Measurements from ENCODE around the gene PAK5.

PAK5 gene

DNA sequence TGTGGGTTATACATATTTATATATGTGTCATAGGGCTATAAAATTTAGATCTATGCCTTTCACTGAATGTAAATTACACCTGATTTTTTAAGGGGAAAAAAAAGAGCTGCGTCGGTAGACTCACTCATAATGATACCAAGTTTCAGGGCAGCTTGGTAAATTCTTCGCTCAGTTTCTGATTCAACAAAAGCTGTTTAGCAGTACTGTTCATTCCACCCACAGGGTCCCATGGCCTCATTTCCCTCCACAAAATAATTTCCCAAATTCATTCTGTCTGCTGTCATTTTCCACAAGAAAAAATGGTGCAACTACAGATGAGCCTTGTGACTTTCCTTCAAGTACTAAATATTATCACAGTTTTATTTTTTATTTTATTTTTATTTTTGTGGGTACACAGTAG is 63.7 kb downstream of the PAK5 start:
- DNase-seq = no peak

DNA sequence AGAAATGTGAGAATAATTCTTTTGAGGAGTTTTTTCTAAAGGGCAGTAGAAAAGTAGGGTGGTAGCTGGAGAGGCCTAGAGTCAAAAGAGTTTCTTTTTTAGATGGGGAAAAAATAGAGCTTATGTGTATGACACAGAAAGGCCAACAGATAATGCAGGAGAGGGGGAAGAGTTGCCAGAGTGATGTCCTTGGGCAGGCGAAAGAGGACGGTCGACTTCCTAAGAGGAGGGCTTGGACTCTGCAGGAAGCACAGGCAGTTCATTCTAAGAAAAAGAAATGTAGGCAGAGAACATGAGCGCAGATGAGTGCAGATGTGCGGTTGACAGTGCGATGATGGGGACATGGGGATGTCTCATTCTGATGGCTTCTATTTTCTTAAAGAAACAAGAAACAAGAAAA is 68.9 kb downstream of the PAK5 start:
- no peak for DNase-seq

DNA sequence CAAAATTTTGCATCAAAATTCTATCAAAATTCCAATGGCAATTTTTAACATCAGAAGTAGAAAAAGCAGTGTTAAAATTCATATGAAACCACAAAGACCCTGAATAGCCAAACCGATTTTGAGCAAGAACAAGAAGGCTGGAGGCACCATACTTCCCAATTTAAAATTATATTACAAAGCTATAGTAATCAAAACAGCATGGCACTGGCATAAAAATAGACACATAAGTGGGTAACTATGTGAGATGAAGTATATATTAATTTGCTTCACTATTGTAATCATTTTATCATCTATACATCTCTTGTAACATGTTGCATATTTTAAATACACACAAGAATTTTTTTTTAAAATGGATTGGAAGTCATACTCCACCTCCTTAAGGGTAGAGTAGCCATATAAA is 77.4 kb downstream of the PAK5 start:
- no peak for DNase-seq

DNA sequence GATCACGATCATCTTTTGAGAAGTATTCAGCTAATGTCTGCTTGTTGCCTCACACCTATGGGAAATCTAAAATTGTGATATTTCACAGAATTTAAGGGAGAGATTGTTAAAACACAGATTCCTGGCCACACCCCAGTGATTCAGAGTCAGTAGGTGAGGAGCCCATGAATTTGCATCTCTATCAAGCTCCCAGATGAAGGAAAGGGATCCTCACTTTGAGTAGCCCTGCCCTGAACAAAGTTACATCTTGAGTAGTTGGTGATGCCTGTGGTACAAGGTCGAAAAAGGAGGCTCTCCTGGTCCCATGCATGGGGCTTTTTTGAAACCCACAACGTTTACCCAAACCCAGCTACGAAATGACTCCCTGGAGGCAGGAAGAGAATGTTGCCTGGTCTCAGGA is 79.5 kb downstream of the PAK5 start:
- no peak for DNase-seq

DNA sequence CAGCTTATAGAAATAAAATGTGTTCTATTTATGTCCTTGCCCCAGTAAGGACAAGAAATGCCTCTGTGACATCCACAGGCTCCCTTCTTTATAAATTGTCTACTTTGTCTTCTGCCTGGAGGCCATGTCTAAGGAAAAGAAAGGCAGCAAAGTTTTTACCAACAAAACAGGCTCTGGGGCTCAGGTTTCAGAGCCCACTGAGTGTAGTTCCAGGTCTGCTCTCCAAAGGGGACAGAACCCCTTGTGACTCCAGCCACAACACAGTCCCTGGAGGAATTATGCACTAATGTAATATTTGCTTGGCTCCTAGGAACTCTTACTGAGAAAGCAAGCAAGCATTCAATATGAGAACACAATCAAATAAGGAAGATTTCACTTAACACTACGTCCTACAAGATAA is 80.1 kb downstream of the PAK5 start:
- DNase-seq = no peak

DNA sequence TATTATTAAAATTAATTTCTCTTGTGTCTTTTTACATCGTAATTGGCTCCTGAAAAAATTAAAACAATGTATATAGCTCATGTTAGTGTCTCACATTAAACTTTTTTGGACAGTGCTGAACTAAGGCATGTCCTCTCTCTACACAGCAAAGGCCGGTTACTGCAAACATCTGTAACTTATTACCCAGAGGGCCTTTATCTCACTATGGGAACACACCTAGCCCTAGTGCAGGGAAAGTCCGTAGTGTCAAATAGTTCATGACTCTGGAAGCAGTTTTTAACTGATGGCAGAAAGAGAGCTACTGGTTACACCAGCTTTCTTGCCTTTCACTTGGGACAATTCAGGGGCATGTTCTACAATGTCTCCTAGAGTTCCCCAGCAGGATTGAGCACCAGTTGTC is 82.2 kb downstream of the PAK5 start:
- DNase-seq = no peak

DNA sequence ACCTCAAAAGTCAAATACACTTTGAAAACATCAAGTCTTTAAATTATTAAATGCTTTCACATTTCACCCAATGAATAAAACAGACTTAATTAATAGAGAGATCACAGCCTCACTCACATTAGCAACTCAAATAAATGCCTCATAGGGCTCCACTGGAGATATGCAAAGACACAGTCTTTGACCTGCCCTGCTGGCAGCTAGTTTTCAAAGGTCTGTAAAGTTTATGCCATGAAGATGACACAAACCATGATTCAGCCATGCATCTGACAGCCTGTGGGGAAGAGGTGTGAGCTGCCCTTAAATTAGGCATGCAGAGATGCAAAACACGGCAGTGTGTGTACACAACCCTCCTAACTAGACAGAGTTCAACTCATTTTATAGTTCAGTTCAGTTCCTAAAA is 83.6 kb downstream of the PAK5 start:
- DNase-seq = no peak

DNA sequence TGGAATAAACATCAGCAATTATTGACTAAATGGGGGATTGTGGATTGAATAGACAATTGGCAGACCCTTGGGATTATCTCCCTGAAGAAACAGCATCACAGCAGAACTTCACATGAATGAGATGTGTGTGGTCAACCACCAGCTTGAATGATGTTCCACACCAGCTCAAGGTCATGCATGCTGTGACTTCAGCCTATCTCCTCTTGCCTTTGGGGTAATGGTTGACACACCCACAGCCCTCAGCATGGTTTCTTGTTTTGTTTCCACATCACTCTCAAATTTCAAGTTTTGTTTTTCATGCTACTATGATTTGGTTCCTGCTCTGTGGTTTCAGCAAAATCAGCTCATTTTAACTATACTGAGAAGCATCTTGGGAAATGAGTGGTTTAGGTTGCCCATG is 94.3 kb downstream of the PAK5 start:
- DNase-seq = no peak

DNA sequence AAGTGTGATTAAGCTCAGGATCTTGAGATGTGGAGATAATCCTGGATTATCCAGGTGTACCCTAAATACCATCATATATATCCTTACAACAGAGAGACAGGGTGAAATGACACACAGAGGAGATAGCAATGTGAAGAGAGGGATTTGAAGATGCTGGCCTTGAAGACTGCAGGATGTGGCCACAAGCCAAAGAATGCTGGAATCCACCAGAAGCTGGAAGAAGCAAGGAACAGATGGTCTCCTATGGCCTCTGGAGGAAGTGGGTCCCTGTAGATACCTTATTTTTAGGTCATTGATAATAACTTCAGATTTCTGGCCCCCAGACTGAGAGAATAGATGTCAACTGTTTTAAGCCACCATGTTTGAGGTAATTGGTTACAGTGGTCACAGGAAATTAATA is 95.0 kb downstream of the PAK5 start:
- DNase-seq = no peak

DNA sequence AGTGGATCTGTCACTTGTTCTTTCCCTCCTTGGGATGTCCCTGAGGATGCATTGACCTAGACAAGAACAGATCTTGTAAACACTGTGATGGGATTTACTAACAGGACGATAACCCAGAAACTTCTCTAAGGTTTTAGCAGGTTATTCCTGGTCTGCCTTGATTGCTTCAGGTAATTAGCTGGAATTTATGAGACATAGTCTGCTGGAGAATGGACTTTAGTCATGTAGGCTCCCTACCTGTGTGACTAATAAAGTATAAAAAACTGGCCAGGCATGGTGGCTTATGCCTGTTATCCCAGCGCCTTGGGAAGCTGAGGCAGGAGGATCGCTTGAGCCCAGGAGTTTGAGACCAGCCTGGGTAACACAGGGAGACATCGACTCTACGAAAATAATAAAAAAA is 96.1 kb downstream of the PAK5 start:
- DNase-seq = no peak

DNA sequence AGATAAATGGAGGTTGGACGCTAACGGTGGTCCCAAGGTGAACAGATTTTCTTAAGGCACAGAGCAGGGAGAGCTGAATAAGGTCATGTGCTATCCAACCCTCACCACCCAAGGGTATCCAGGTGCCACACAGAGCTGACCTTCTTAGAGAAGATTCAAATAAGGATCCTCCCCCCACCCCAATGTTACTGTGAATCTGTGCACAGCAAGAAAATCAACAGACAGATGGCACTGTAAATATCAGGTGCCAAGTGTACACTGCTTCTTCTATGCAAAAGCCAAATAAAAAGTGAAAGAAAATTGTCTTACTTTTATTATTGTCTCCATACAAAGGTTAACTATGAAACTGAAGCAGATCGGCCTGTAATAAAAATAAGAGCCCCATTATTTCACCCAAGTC is 96.9 kb downstream of the PAK5 start:
- DNase-seq = no peak

DNA sequence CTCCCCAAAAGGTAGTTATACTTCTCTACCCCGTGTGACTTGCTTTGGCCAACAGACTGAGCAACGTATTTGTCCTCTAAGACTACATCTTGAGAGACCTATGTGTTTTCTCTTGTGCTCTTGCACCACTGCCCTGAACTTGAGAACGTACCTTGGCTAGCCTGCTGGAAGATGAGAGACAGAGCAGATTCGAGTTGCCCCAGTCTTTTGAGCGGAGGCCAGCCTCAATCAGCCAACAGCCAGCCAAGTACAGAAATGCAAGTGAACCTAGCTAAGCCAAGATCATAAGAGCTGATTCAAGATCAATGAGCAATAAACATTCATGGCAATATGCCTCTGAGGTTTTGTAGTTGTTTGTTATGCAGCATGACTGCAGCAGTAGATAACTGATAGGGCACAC is 98.4 kb downstream of the PAK5 start:
- DNase-seq = no peak

DNA sequence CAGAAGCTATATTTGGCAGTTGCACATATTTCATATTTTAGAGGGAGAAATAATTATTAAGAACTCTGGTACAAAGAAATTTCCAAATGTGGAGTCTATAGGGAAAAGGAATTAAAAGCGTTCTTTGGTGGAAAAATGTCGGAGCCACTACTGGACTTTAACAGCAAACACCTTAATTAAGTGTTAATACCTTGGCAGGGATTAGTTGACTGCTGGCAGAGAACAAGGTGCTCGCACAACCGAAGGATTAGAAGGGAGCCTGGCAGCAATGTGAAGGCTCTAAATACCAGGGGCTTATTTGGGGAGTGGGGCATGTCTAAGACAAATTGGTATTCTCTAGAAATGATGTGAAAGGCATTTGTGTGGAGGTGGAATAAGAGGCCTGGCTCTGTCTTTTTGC is 98.9 kb downstream of the PAK5 start:
- DNase-seq = no peak

DNA sequence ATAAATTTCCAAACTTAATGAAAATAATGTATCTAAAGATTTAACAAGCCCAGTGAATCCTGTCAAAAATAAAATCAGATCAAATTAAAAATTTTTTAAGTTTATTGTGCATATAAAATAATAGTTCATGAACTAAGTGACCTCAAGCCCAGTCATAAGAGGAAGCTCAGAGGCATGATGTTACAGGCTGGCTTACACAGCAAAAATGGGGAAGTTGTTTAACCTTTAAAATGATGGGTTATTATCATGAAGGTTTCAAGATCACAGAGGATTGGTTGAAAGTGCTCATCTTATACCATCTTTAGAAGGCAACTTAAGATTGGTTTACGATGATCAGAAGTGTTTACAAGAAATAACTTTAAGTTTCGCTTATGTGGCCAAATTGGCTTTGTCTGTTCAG is 102.5 kb downstream of the PAK5 start:
- no peak for DNase-seq

DNA sequence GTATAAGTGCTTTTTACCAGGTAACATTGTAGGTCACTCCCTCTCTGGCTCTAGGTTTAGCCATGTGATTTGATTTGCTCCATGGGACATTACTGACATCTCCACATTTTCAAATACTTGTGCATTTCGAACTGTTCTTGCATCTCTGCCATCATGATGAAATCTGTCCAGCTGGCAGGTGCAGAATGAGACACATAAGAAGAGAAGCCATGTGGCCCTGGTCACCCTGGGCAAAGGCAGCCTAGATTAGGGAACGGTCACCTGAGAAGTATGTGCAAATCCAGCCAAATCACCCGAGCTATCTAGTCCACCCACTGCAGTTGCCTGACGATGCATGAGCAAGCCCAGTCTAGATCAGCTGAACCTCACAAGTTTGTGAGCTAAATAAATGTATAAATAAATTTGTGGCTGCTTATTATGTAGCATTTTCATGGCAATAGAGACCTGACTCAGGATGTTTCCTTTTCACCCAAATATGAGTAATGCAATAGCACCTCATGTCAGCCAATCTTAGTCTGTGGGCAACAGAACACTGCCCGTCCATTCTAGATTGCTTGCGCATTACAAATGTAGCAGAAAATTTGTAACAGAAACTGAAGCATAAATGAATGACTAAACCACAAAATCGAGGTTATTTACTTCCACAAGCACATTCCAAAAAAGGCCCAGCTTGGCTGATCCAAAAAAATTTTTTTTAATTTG is 115.2 kb downstream of the PAK5 start:
- DNase-seq = no peak

DNA sequence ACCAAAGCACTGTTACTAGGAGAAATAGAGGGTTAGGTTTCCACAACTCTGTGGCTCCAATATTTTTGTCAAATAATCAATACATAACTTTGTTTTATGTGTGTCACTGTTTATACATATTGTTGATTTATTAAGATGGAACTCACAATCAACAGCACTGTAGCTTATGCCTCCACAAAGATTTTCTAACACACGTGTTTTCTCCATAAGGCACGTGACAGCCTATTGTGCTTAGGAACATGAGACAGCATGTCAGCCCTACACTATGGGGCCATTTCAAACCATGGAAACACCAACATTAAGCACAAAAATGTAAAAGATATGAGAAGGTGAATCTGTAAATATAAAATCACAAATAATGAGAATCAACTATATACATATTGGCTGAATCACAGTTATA is 127.0 kb downstream of the PAK5 start:
- DNase-seq = no peak

DNA sequence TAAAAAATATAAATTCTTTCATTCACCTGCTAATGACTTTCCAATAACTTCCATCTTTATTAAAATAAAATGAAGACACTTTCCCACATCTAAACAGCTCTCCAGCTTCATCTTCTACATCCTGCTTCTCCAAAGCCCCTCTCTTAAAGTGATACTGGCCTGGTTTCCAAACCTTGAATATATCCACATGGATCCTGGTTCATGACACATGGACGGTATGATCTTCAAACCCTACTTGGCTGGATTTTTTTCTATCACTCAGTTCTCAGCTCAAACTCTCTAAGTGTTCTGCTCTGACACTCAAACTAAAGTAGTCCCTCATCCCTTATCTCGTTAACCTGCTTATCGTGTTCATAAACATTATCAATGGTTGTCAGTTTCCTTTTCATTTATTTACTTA is 128.2 kb downstream of the PAK5 start:
- no peak for DNase-seq

DNA sequence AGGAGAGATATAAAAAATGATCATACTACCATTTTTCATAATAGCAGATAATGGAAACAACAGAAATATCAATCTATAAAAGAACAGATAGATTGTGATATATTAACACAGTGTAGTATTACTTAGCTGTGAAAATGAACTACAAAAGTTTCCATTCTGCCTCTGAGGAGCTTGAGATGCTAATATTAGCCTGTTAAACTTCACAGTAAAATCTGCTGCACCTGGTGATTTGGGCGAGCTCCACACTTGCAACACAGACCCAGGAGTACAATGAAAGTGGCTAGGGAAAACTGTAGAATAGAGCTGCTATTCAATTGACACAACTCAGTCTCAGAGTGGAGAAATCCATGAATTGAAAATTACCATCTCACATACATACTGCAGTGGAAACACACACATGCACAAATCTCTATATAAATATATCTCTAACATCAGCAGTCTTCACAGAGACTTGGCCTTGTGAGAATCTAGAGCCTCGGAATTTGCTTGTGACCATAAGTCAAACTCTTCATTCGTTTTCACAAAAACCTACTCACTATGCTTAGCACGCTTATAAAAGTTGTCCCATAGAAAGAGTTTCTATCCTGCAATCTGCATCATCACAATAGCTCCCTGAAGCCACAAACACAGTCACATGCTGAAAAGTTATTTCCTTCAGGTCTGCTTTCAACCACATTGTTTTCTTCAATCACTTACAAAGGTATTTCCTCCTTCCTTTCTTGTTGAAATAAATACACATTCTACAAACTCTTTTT is 133.0 kb downstream of the PAK5 start:
- DNase-seq = no peak

DNA sequence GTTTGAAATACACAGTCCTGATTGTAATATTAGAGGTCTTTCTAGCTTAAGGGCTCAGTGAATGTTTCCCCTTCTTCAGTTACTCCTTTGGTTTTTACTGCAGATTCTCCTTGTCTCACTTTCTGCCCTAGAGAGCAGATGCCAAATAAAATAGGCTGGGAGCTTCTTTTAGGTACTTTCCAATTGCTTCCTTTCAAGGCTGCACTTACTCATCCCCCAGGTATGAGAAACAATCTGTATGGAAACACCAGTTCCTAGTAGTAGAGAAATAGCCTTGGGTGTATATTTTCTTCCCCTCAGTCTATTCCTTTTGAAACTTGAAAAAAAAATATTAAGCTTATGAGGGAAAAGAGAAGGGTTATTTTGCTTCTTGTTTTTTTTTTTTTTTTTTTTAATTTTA is 139.7 kb downstream of the PAK5 start:
- DNase-seq = no peak

DNA sequence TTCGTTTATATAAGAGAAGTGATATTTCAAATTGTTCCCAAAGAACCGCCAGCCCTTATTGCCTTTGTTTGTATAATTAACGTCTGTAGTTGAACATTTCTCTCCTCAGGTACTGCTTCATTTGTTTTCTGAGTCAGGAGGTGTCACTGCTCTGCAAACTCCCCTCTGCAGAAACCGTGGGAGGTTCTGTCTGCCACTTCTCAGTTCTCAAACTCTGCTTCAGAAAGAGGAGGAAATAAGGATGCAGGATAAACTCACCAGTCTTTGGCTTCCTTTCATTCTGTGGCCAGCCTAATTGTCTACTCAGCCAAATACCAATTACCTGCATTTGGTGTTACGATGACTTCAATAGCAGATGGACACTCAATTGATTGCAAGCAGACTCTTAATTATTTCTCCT is 149.8 kb downstream of the PAK5 start:
- no peak for DNase-seq

DNA sequence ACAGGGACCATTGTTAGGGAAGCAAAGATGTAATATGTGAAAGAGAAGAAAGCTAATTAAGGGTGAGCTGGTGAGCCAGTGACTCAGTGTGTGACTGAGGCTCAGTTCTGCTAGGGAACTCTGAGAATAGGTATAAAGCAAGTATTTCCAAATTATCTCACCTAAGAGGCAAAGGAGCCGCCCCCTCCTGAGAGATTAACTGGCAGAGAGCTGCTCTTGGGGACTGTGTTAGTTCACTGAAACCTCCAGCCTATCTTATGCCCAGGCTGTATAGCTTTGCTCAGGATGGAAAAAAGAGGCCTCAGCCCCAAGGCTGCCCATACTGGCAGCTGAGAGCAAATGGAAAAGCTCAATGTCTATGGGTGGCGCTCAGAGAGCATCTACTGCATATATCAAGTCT is 152.0 kb downstream of the PAK5 start:
- no peak for DNase-seq

DNA sequence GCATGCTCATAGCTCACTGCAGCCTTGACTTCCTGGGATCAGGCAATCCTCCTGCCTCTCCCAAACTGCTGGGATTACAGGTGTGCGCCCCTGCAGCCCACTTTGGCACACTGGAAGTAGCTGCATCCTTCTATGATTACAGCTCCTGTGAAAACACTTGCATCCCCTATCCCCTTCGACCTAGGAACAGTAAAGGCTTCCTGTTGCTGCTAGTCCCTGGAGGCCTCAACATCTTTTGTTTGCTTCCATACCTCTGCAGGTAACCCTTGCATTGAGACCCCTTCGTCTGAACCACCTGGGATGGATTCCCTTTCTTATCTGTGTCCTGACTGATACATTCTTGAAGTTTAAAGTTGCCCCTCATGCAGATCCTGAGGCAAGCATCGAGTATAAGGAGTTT is 152.4 kb downstream of the PAK5 start:
- no peak for DNase-seq

DNA sequence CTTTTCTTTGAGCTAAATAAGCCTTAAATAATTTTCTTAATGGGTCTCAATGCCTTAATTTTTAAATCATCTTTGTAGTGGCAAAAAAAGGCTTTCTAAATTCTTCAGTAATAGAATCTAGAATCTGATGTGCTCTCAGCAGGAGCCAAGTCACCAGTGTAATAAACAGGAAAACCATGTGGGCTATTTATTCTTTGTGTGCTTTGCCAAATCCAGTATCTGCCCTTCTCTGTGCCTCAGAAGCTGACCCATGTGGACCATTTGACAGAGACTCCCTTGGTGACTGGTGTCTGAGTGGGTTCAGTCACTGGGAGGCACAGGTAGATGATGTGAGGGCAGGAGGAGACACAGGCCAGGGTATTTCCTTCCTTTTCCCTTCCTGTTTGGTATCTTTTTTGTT is 152.9 kb downstream of the PAK5 start:
- DNase-seq = no peak

DNA sequence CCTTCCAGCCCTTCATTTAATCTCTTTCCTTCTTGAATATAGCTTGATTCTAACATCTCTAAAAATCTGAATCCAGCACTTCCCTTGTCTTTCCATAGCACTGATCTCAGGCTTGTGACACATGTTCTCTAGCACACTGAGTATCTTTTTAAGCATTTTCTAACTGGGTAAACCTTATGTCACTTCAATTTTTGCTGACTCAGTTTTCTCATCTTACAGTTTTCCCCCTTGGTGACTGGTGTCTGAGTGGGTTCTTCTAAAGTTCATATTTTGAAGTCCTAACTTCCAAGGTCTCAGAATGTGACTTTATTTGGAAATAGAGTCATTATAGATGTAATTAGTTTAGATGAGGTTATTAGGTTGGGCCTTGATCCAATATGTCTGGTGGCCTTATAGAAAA is 153.9 kb downstream of the PAK5 start:
- DNase-seq = no peak

DNA sequence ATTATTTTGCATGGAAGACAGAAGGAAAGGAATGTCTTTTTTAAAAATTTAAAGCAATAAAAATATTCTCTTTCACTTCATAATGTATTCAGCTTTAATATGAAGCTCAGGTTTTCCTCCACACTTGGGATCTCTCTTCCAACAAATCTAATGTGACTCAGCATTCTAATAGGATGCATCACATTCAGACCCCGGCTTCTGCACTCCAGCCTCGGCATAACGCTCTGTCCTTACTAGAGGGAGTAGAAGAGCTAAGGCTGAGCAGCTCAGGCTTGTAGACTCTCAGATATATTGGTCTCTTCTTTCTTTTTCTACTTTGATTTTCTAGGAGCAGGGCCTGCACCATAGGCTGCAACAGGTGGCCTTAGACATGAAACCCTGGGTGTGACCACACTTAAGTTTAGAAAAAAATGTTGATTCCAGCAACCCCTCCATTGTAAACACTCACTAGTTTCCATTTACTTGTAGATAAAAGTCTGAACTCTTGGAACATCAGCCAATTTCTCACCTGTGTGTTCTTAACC is 161.7 kb downstream of the PAK5 start:
- DNase-seq = no peak

All from hippocampal formation (tissue), 2 donors.